Thyroid gland (tissue), 4 donors: ENCODE results near the gene SFSWAP. TPM values are rescaled to one million over a fixed set of nuclear protein-coding genes. Genes with fewer than 3 reads are reported as not detected.

Source experiments
- DNase-seq, 2 donors: peaks; one replicate each; pipeline ENCODE4 v3.0.0-alpha.2; 2019
- H3K27ac ChIP-seq, 3 donors: fragments of 200-600 bp; sonication (generic); 1 replicate in 2 of 3; 2 replicates in 1 of 3; pipeline ENCODE4 v1.5.1; 2016 to 2019; ENCODE audit warnings: mild to moderate bottlenecking in 1 of 3, moderate library complexity in 1 of 3
- H3K27me3 ChIP-seq: fragments of 200-600 bp; sonication (generic); one replicate; pipeline ENCODE4 v1.5.1; 2019
- H3K36me3 ChIP-seq, 2 donors: fragments of 200-600 bp; sonication (generic); one replicate each; pipeline ENCODE4 v1.5.1; 2016 to 2019
- H3K4me1 ChIP-seq, 2 donors: fragments of 200-600 bp; sonication (generic); one replicate each; pipeline ENCODE4 v1.5.1; 2017 to 2019
- H3K4me3 ChIP-seq, 3 donors: fragments of 200-600 bp; sonication (generic); replicated peaks in 1 of 3; 1 replicate in 2 of 3; 2 replicates in 1 of 3; pipeline ENCODE4 v1.5.1; 2016; ENCODE audit warnings: mild to moderate bottlenecking in 1 of 3
- H3K9me3 ChIP-seq: fragments of 200-600 bp; sonication (generic); one replicate; pipeline ENCODE4 v1.5.1; 2017
- CTCF ChIP-seq, 6 experiments: fragments of 200-600 bp in 3 of 6; fragments of 450-650 bp in 3 of 6; sonication (generic) in 3 of 6; IDR thresholded peaks; one replicate each; pipeline ENCODE4 v1.5.1; 2016 to 2019; ENCODE audit warnings: antibody characterized with exemption in 6 of 6, mild to moderate bottlenecking in 2 of 6, inconsistent platforms in 1 of 6, moderate library complexity in 1 of 6
- POLR2A ChIP-seq, 2 donors: fragments of 450-650 bp; IDR thresholded peaks; one replicate each; pipeline ENCODE4 v1.6.1; 2017; ENCODE audit warnings: antibody characterized with exemption in 2 of 2, mild to moderate bottlenecking in 2 of 2, moderate library complexity in 1 of 2
- WGBS, 2 donors: methylation state at CpG; one replicate each; pipeline ENCODE4 v1.1.5; 2017; 5-methylcytosine and 5-hydroxymethylcytosine counted together
- intact Hi-C: fragments of 100-400 bp; cut with DNase I; formaldehyde crosslinking; loops from one replicate; pipeline ENCODE4 v1.15.1; 2023
- total RNA-seq, 4 donors: library from RNA; depleted of rRNA; stranded (reverse); fragments of >200 nt; gene quantifications; one replicate each; pipeline ENCODE4 v1.2.3, GENCODE V29; 2016

Gene SFSWAP
- total RNA-seq, 4 donors from 2014 or later, result 36.4 to 50.8 (median 42.6) TPM

- Histone ChIP-seq H3K27me3 (no peaks in the 10 kb centered on the region), H3K4me3 (no peak overlapping the region), H3K36me3 (peaks cover 25 to 39% of the 10 kb centered on the region in 2 donors), H3K4me1 (no peaks in the 10 kb centered on the region), H3K9me3 (no peaks in the 10 kb centered on the region), H3K27ac (no peak overlapping the region)
- WGBS, 2 donors, result 82 to 94% methylated on average over 6 to 9 of the region's 10 CpGs
- DNase-seq, result no peak
- intact Hi-C loops, result no loop called here
- TF ChIP-seq POLR2A (IDR thresholded peaks at IDR 0.05), result no peak
Observed at GRCh38 chr12:131797588-131797934, 86.7 kb downstream of the SFSWAP start.

GRCh38 chr12:131799195-131799594 is 88.3 kb downstream of the SFSWAP start:
- H3K36me3 ChIP-seq, result peaks cover 25 to 39% of the 10 kb centered on the region in 2 donors
- H3K4me3 ChIP-seq, result no peak overlapping the region
- DNase-seq, result no peak
- 92% methylated on average over 21 of the region's 21 CpGs for WGBS, 2 donors
- TF ChIP-seq POLR2A (IDR thresholded peaks at IDR 0.05) (no peak), CTCF (IDR thresholded peaks at IDR 0.05) (no peak)
- H3K27me3 ChIP-seq, result no peaks in the 10 kb centered on the region
- no peak overlapping the region for H3K27ac ChIP-seq
- intact Hi-C loops, result no loop called here
- H3K9me3 ChIP-seq, result no peaks in the 10 kb centered on the region
- H3K4me1 ChIP-seq, result peaks cover 0 to 8% of the 10 kb centered on the region in 2 donors

GRCh38 chr12:131799828-131800593 is 89.1 kb downstream of the SFSWAP start:
- no peak for DNase-seq
- Histone ChIP-seq H3K4me1 (peaks cover 0 to 11% of the 10 kb centered on the region in 2 donors), H3K27me3 (no peaks in the 10 kb centered on the region), H3K9me3 (no peaks in the 10 kb centered on the region), H3K36me3 (peaks cover 25 to 37% of the 10 kb centered on the region in 2 donors), H3K27ac (no peak overlapping the region), H3K4me3 (no peak overlapping the region)
- TF ChIP-seq CTCF (IDR thresholded peaks at IDR 0.05), result no peak
- no peak for TF ChIP-seq POLR2A (IDR thresholded peaks at IDR 0.05)
- intact Hi-C loops, result no loop called here
- WGBS, 2 donors, result 93 to 96% methylated on average over 25 to 29 of the region's 29 CpGs

- WGBS, 2 donors, result 84 to 96% methylated on average over 19 to 20 of the region's 20 CpGs
- intact Hi-C loops, result no loop called here
- Histone ChIP-seq H3K4me3 (no peak overlapping the region), H3K9me3 (no peaks in the 10 kb centered on the region), H3K4me1 (peaks cover 0 to 11% of the 10 kb centered on the region in 2 donors), H3K27me3 (no peaks in the 10 kb centered on the region), H3K36me3 (peaks cover 25 to 32% of the 10 kb centered on the region in 2 donors), H3K27ac (no peak overlapping the region)
- no peak for TF ChIP-seq POLR2A (IDR thresholded peaks at IDR 0.05)
- TF ChIP-seq CTCF (IDR thresholded peaks at IDR 0.05), result no peak
- DNase-seq, result no peak
Observed at GRCh38 chr12:131800594-131801135, 89.8 kb downstream of the SFSWAP start.

GRCh38 chr12:131801254-131801866 is 90.5 kb downstream of the SFSWAP start:
- WGBS, 2 donors, result 83 to 93% methylated on average over 23 to 35 of the region's 35 CpGs
- intact Hi-C loops, result no loop called here
- H3K9me3 ChIP-seq, result no peaks in the 10 kb centered on the region
- H3K27me3 ChIP-seq, result no peaks in the 10 kb centered on the region
- no peak for TF ChIP-seq CTCF (IDR thresholded peaks at IDR 0.05)
- TF ChIP-seq POLR2A (IDR thresholded peaks at IDR 0.05), result no peak
- H3K4me1 ChIP-seq, result peaks cover 0 to 11% of the 10 kb centered on the region in 2 donors
- no peak for DNase-seq
- H3K27ac ChIP-seq, result no peak overlapping the region
- H3K36me3 ChIP-seq, result peaks cover 25 to 32% of the 10 kb centered on the region in 2 donors
- H3K4me3 ChIP-seq, result no peak overlapping the region
